Measurements from ENCODE around the gene YDJC. TPM values are rescaled to one million over a fixed set of nuclear protein-coding genes. Genes with fewer than 3 reads are reported as not detected.
A peak's percentile ranks its signal among the peaks of the same experiment; 100 is the strongest.
"Not testable (repeated sequence)": the region's sequence is repeated elsewhere in the genome, so short reads cannot be mapped to it uniquely, and the experiment has no call there.

Gene YDJC
- total RNA-seq, 1 experiment from 2014 or later: 39.6 TPM

- DNase-seq (ENCODE audit: low read depth): peak; percentile 83
Measured at GRCh38 chr22:21652010-21652546, 22.3 kb upstream of the YDJC start.

GRCh38 chr22:21651521-21652009 lies 21.7 kb upstream of the YDJC start:
- DNase-seq (ENCODE audit: low read depth): no peak

DNA sequence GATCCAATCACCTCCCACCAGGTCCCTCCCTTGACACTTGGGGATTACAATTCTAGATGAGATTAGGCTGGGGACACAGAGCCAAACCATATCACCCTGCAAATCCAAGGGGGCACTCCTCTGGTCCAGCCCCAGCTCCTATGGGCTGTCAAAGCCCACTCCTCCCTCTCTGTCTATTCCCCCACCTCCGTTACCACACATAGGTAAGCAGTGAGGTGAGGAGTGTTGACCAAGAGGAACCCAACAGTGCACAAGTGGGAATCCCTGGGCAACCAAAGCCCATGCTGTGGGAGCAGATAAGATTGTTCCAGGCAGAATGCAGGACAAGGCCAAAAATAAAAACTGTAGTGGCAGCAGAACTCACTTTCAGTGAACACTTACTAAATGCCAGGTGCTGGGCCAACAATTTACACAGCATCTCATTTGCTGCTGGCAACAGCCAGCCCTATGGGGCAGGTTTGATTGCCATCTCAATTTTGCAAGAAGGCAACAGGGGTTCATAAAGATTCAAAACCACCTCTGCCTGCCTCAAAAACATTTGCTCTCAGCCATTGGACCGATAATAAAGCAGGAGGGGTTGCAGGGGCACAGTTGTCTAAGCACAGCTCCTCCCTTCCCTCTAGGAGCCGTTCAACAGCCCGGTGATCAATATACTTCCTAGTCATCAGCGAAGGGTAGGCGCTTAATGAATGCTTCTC lies 21.1 kb upstream of the YDJC start:
- peak; percentile 51 for DNase-seq (ENCODE audit: low read depth)

- no peak for DNase-seq (ENCODE audit: low read depth)
Measured at GRCh38 chr22:21650280-21650679, 20.5 kb upstream of the YDJC start.

- DNase-seq (ENCODE audit: low read depth): peak; percentile 73
Measured at GRCh38 chr22:21646608-21647590, 17.1 kb upstream of the YDJC start.

- DNase-seq (ENCODE audit: low read depth): not testable (repeated sequence)
Measured at GRCh38 chr22:21645513-21645912, 15.7 kb upstream of the YDJC start.

DNA sequence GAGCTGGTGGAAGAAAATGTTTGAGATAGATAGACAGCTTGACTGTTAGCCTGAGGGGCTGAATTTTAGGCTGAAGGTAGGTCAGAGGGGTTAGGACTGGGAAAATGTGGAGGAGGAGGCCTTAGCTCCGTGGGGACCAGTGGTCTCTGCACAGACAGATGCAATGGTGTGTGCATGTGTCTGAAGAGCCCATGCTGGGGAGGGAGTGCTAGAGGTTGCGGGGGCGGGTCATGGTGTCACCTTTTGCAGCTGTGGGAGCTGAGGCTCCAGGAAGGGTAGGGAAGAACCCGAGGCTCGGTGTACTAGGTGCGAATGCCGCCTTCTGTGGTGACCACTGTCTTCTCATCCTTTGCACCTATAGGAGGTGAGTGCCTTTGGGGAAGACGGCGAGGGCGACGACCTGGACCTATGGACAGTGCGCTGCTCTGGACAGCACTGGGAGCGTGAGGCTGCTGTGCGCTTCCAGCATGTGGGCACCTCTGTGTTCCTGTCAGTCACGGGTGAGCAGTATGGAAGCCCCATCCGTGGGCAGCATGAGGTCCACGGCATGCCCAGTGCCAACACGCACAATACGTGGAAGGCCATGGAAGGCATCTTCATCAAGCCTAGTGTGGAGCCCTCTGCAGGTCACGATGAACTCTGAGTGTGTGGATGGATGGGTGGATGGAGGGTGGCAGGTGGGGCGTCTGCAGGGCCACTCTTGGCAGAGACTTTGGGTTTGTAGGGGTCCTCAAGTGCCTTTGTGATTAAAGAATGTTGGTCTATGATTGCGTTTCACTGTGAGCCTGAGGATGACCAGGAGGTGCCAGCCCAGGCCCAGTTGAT lies 13.9 kb upstream of the YDJC start:
- DNase-seq (ENCODE audit: low read depth): no peak

GRCh38 chr22:21642584-21643448 lies 13.0 kb upstream of the YDJC start:
- peak; percentile 53 for DNase-seq (ENCODE audit: low read depth)

DNA sequence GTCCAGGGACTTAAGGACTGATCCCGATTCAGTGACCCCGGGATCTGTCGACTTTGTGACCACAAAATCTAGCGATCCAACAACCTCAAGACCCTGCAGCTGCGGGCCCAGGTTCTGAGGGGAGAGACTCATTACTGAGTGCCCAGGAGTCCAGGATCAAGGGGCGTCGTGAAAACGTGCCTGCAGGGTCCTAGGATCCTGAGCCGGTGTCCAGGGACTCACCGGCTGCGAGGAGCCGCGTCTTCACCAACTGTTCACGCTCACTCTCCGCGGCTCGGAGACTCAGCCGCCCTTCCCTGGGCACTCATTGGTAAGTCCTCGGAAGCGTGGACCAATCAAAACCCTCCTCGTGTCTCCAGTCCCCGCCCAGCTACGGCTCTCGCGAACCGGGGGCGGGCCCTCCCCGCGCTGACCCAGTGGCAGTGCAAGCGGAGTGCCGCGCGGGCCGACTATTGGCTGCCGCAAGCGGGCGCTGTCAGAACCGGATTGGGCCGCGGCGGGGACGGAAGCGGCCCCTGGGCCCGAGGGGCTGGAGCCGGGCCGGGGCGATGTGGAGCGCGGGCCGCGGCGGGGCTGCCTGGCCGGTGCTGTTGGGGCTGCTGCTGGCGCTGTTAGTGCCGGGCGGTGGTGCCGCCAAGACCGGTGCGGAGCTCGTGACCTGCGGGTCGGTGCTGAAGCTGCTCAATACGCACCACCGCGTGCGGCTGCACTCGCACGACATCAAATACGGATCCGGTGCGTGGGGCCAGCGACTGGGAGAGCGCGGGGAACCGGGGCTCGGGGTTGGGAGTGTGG lies 12.2 kb upstream of the YDJC start, which contains the start of gene SDF2L1:
Gene SDF2L1 (plus strand): TSS at position 514 of the 795 bp plus-strand sequence. CDS start 35 bp downstream, at position 549.
- DNase-seq (ENCODE audit: low read depth): peak; percentile 98

- peak; percentile 69 for DNase-seq (ENCODE audit: low read depth)
Measured at GRCh38 chr22:21641417-21641788, 11.6 kb upstream of the YDJC start.

GRCh38 chr22:21640810-21641209 lies 11.0 kb upstream of the YDJC start:
- no peak for DNase-seq (ENCODE audit: low read depth)

- no peak for DNase-seq (ENCODE audit: low read depth)
Measured at GRCh38 chr22:21639359-21639758, 9.5 kb upstream of the YDJC start.

DNA sequence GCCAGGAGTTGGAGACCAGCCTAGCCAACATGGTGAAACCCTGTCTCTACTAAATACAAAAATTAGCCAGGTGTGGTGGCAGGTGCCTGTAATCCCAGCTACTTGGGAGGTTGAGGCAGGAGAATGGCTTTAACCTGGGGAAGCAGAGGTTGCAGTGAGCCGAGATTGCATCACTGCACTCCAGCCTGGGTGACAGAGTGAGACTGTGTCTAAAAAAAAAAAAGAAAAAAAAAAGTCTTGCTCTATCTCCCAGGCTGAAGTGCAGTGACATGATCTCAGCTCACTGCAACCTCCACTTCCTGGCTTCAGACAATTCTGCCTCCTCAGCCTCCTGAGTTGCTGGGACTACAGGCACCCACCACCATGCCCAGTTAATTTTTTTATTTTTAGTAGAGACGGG lies 7.6 kb upstream of the YDJC start:
- DNase-seq (ENCODE audit: low read depth): not testable (repeated sequence)

- DNase-seq (ENCODE audit: low read depth): no peak
Measured at GRCh38 chr22:21636629-21637218, 6.9 kb upstream of the YDJC start.

GRCh38 chr22:21635771-21636510 lies 6.1 kb upstream of the YDJC start:
- no peak for DNase-seq (ENCODE audit: low read depth)

- DNase-seq (ENCODE audit: low read depth): no peak
Measured at GRCh38 chr22:21634844-21635243, 5.0 kb upstream of the YDJC start.

- no peak for DNase-seq (ENCODE audit: low read depth)
Measured at GRCh38 chr22:21634081-21634480, 4.3 kb upstream of the YDJC start.

GRCh38 chr22:21633481-21633880 lies 3.7 kb upstream of the YDJC start:
- DNase-seq (ENCODE audit: low read depth): no peak

Data from LHCN-M2 (cell line).